Amniotic stem cell (primary cell): Measurements from ENCODE around the gene CDS2.

Experiments
- DNase-seq: peaks from one replicate; lab custom pipeline; 2025; lab: John Stamatoyannopoulos, UW

The CDS2 gene

GRCh38 chr20:5119435-5120184, 7.2 kb upstream of the CDS2 start, which contains the start of gene PCNA:
Gene PCNA (minus strand): TSS chr20:5119958. CDS start chr20:5119798, 160 bp downstream.
- DNase-seq, result peak; percentile 95

- DNase-seq, result no peak
These were observed 6.7 kb upstream of the CDS2 start for GRCh38 chr20:5120185-5120476.

GRCh38 chr20:5122873-5123260, 3.9 kb upstream of the CDS2 start:
- DNase-seq, result no peak

- peak; percentile 3 for DNase-seq
These were observed 523 bp downstream of the CDS2 start for GRCh38 chr20:5127204-5127858.

- no peak for DNase-seq
These were observed 1.1 kb downstream of the CDS2 start for GRCh38 chr20:5127859-5128424.

GRCh38 chr20:5128886-5129285, 2.1 kb downstream of the CDS2 start:
- DNase-seq, result no peak

- no peak for DNase-seq
These were observed 4.7 kb downstream of the CDS2 start for GRCh38 chr20:5131502-5131901.

GRCh38 chr20:5133998-5134397, 7.2 kb downstream of the CDS2 start:
- DNase-seq, result no peak

- no peak for DNase-seq
These were observed 8.7 kb downstream of the CDS2 start for GRCh38 chr20:5135363-5136012.

GRCh38 chr20:5136096-5136495, 9.3 kb downstream of the CDS2 start:
- no peak for DNase-seq

- no peak for DNase-seq
These were observed 13.4 kb downstream of the CDS2 start for GRCh38 chr20:5140195-5140594.

GRCh38 chr20:5141615-5142014, 14.8 kb downstream of the CDS2 start:
- DNase-seq, result no peak

- DNase-seq, result no peak
These were observed 17.0 kb downstream of the CDS2 start for GRCh38 chr20:5143851-5144250.

GRCh38 chr20:5145365-5146098, 18.7 kb downstream of the CDS2 start:
- no peak for DNase-seq

- DNase-seq, result no peak
These were observed 19.4 kb downstream of the CDS2 start for GRCh38 chr20:5146099-5146668.

- no peak for DNase-seq
These were observed 20.2 kb downstream of the CDS2 start for GRCh38 chr20:5146871-5147592.

GRCh38 chr20:5148581-5148980, 21.8 kb downstream of the CDS2 start:
- DNase-seq, result no peak

- DNase-seq, result no peak
These were observed 23.1 kb downstream of the CDS2 start for GRCh38 chr20:5149892-5150225.

GRCh38 chr20:5150226-5151076, 23.6 kb downstream of the CDS2 start:
- no peak for DNase-seq

- DNase-seq, result no peak
These were observed 26.3 kb downstream of the CDS2 start for GRCh38 chr20:5153152-5153467.
